Endodermal cell (in vitro differentiated cells): ENCODE measurements around the gene MIGA1. TPM values are rescaled to one million over a fixed set of nuclear protein-coding genes. Genes with fewer than 3 reads are reported as not detected.

Experiments used
- DNase-seq: peaks from one replicate; pipeline ENCODE4 v3.0.0-alpha.2; 2017
- H3K27ac ChIP-seq: 2 replicates; pipeline ENCODE4 v1.5.1; 2013; ENCODE audit warnings: mild to moderate bottlenecking, low read depth, low read length, moderate library complexity
- H3K27me3 ChIP-seq: 2 replicates; pipeline ENCODE4 v1.6.1; 2013; ENCODE audit warnings: mild to moderate bottlenecking, low read length, moderate library complexity; ENCODE audit not compliant: insufficient read depth, control insufficient read depth, poor library complexity, severe bottlenecking
- H3K36me3 ChIP-seq: 2 replicates; pipeline ENCODE4 v1.7.0; 2013; ENCODE audit warnings: mild to moderate bottlenecking, low read length, moderate library complexity; ENCODE audit not compliant: control insufficient read depth, insufficient read depth
- H3K4me1 ChIP-seq: one replicate; pipeline ENCODE4 v1.7.0; 2013; ENCODE audit warnings: low read length; ENCODE audit not compliant: control insufficient read depth, insufficient read depth
- H3K4me3 ChIP-seq: 2 replicates; pipeline ENCODE4 v1.5.1; 2013; ENCODE audit warnings: mild to moderate bottlenecking, low read length, moderate library complexity
- H3K9ac ChIP-seq: 2 replicates; pipeline ENCODE4 v1.6.1; 2013; ENCODE audit warnings: mild to moderate bottlenecking, low read length, moderate library complexity; ENCODE audit not compliant: poor library complexity, severe bottlenecking; ENCODE audit errors: extremely low read depth
- H3K9me3 ChIP-seq: 2 replicates; pipeline ENCODE4 v1.6.1; 2013; ENCODE audit warnings: mild to moderate bottlenecking, low read length, moderate library complexity; ENCODE audit not compliant: control insufficient read depth
- H3K27ac Mint-ChIP-seq: 2 replicates; pipeline ENCODE4 v1.8.0; 2020; ENCODE audit warnings: mixed read lengths
- H3K27me3 Mint-ChIP-seq: 2 replicates; pipeline ENCODE4 v1.8.0; 2021; ENCODE audit warnings: mild to moderate bottlenecking, mixed read lengths; ENCODE audit not compliant: insufficient read depth
- H3K36me3 Mint-ChIP-seq: 2 replicates; pipeline ENCODE4 v1.8.0; 2020; ENCODE audit warnings: low read depth, mixed read lengths
- H3K4me1 Mint-ChIP-seq: 2 replicates; pipeline ENCODE4 v1.8.0; 2020; ENCODE audit warnings: mixed read lengths
- H3K4me3 Mint-ChIP-seq: 2 replicates; pipeline ENCODE4 v1.8.0; 2020; ENCODE audit warnings: mild to moderate bottlenecking, moderate library complexity, mixed read lengths
- H3K9me3 Mint-ChIP-seq: 2 replicates; pipeline ENCODE4 v1.8.0; 2020; ENCODE audit warnings: mild to moderate bottlenecking, mixed read lengths
- WGBS, 2 experiments: methylation state at CpG; one replicate each; pipeline versions ENCODE4 v1.1.5 to v1.1.7; 2013; ENCODE audit warnings: missing lambda C conversion rate in 2 of 2, mixed read lengths in 1 of 2; ENCODE audit not compliant: insufficient coverage in 1 of 2, insufficient read length in 1 of 2; 5-methylcytosine and 5-hydroxymethylcytosine counted together
- total RNA-seq, 2 donors: library from RNA; stranded (reverse); fragmentation: NEBNext Ultra II Directional in 1 of 2; extraction: Animal tissue kit (Norgen Biotek cat#: 25700) in 1 of 2; gene quantifications; 2 replicates in 1 of 2; 3 replicates in 1 of 2; pipeline ENCODE4 v1.2.1, GENCODE V29; 2021
- TF ChIP-seq, protein P1 (sequence below): fragments of 200-600 bp; sonication (generic); conservative IDR thresholded peaks from 2 replicates; pipeline ENCODE4 v1.5.0; 2021; ENCODE audit warnings: antibody characterized with exemption, mild to moderate bottlenecking

The MIGA1 gene
- total RNA-seq, 2 donors from 2014 or later: 7.3 to 9.5 TPM

DNA sequence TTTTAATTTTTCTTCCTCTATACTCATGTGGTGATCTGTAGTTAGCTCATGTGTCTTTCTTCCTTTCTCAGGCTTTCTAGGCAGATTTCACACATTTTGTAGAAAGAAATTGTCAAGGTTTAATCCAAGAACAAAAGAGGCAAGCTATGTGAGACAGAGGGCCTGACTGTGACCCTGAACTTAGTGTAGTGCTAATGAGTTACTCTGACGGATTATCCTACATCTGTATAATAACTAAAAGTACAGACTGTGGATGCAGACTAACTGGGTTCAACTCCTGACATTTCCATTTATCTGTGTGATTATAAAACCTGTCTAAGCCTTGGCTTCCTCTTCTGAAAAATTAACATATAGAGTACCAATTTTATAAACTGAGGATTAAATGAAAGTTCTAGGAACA lies 40.7 kb downstream of the MIGA1 start:
- Mint-ChIP-seq H3K4me1 (peaks cover 8% of the 10 kb centered on the region), H3K27ac (peak overlapping the region; percentile 27), H3K4me3 (no peak overlapping the region), H3K9me3 (no peaks in the 10 kb centered on the region), H3K27me3 (no peaks in the 10 kb centered on the region), H3K36me3 (peaks cover 28% of the 10 kb centered on the region)
- no peak for DNase-seq
- H3K27me3 ChIP-seq: no peaks in the 10 kb centered on the region
- no peak overlapping the region for H3K4me3 ChIP-seq
- H3K4me1 ChIP-seq: no peaks in the 10 kb centered on the region
- no peaks in the 10 kb centered on the region for H3K9me3 ChIP-seq
- 72 to 88% methylated on average over 1 of the region's 1 CpG for WGBS, 2 experiments
- H3K9ac ChIP-seq: no peak overlapping the region
- TF ChIP-seq, protein P1, sequence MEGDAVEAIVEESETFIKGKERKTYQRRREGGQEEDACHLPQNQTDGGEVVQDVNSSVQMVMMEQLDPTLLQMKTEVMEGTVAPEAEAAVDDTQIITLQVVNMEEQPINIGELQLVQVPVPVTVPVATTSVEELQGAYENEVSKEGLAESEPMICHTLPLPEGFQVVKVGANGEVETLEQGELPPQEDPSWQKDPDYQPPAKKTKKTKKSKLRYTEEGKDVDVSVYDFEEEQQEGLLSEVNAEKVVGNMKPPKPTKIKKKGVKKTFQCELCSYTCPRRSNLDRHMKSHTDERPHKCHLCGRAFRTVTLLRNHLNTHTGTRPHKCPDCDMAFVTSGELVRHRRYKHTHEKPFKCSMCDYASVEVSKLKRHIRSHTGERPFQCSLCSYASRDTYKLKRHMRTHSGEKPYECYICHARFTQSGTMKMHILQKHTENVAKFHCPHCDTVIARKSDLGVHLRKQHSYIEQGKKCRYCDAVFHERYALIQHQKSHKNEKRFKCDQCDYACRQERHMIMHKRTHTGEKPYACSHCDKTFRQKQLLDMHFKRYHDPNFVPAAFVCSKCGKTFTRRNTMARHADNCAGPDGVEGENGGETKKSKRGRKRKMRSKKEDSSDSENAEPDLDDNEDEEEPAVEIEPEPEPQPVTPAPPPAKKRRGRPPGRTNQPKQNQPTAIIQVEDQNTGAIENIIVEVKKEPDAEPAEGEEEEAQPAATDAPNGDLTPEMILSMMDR: no peak
- H3K27ac ChIP-seq: no peak overlapping the region
- peaks cover 12% of the 10 kb centered on the region for H3K36me3 ChIP-seq

DNA sequence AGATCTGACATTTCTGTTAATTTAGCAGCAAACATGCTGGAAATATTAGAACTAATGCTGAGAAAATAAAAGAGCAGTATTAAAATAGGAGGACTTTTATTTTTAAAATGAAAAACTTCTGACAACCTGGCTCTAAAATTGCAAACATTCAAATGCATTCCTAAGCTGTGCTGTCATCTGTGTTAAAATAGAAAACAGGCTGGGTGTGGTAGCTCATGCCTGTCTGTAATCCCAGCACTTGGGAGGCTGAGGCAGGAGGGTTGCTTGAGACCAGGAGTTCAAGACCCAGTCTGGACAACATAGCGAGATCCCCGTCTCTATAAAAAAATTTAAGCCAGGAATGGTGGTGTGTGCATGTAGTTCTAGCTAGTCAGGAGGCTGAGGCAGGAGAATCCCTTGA lies 44.6 kb downstream of the MIGA1 start:
- Mint-ChIP-seq H3K4me1 (peaks cover 10% of the 10 kb centered on the region), H3K4me3 (no peak overlapping the region), H3K36me3 (peaks cover 26% of the 10 kb centered on the region), H3K27ac (no peak overlapping the region), H3K9me3 (peaks cover 1% of the 10 kb centered on the region), H3K27me3 (no peaks in the 10 kb centered on the region)
- Histone ChIP-seq H3K9me3 (peaks cover 8% of the 10 kb centered on the region), H3K27ac (no peak overlapping the region), H3K4me1 (no peaks in the 10 kb centered on the region), H3K4me3 (no peak overlapping the region), H3K27me3 (no peaks in the 10 kb centered on the region), H3K9ac (no peak overlapping the region), H3K36me3 (peaks cover 7% of the 10 kb centered on the region)
- DNase-seq: no peak
- 95 to 100% methylated on average over 2 of the region's 2 CpGs for WGBS, 2 experiments
- TF ChIP-seq, protein P1: no peak

DNA sequence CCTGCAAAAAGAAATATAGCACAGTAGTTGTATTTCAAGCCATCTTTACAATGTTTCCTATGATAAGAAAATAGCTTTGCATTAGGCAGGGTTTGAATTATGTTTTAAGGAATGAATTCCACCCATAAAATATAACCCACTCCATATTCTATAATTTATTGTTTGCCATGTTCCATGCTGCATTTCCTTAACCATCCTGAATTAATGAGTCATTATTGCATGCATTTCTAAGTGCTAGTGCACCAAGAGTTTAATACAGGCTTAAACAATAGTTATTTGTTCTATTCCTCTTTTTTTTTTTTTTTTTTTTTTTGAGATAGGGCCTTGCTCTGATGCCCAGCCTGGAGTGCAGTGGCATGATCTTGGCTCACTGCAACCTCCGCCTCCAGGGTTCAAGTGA lies 45.2 kb downstream of the MIGA1 start:
- peaks cover 8% of the 10 kb centered on the region for H3K9me3 ChIP-seq
- peaks cover 10% of the 10 kb centered on the region for H3K4me1 Mint-ChIP-seq
- H3K27ac ChIP-seq: no peak overlapping the region
- no peaks in the 10 kb centered on the region for H3K27me3 ChIP-seq
- no peak overlapping the region for H3K27ac Mint-ChIP-seq
- no peak overlapping the region for H3K9ac ChIP-seq
- no peak overlapping the region for H3K4me3 Mint-ChIP-seq
- 100% methylated on average over 1 of the region's 1 CpG for WGBS, 2 experiments
- H3K9me3 Mint-ChIP-seq: peaks cover 1% of the 10 kb centered on the region
- TF ChIP-seq, protein P1: no peak
- H3K4me1 ChIP-seq: no peaks in the 10 kb centered on the region
- no peak for DNase-seq
- no peak overlapping the region for H3K4me3 ChIP-seq
- H3K27me3 Mint-ChIP-seq: no peaks in the 10 kb centered on the region
- H3K36me3 Mint-ChIP-seq: peaks cover 21% of the 10 kb centered on the region
- peaks cover 7% of the 10 kb centered on the region for H3K36me3 ChIP-seq
